GM12878 (cell line): ENCODE results near the gene ZFR. TPM values are rescaled to one million over a fixed set of nuclear protein-coding genes. Genes with fewer than 3 reads are reported as not detected.

Source experiments
- ATAC-seq: fragments of 200-7000 bp; cut with Tn5 transposase; 3 replicates; pipeline ENCODE4 v1.9.1; 2020; ENCODE audit warnings: mild to moderate bottlenecking, moderate library complexity
- BruUV-seq: library from RNA; stranded (reverse); fragments of 400-500 nt; replicated peaks from 2 replicates; lab custom pipeline; 2021; lab: Mats Ljungman, UMichigan
- CTCF ChIA-PET: fragments of 300-600 bp; sonication (Branson Sonifier 250); formaldehyde crosslinking; extraction: SDS; loops from one replicate; lab custom pipeline; 2021; ENCODE audit warnings: inconsistent platforms; lab: Yijun Ruan, JAX
- POLR2A ChIA-PET: fragments of 350-600 bp; formaldehyde crosslinking; extraction: SDS; loops from one replicate; lab custom pipeline; 2021; ENCODE audit warnings: inconsistent platforms; lab: Charles Lee
- RAD21 ChIA-PET: fragments of 300-600 bp; sonication (Branson Sonifier 250); formaldehyde crosslinking; loops from one replicate; lab custom pipeline; 2023; ENCODE audit warnings: antibody characterized with exemption; ENCODE audit not compliant: unreplicated experiment; lab: Charles Lee
- SMC1A ChIA-PET: fragments of 300-600 bp; sonication (Branson Sonifier 250); formaldehyde crosslinking; loops from one replicate; lab custom pipeline; 2023; ENCODE audit not compliant: unreplicated experiment, uncharacterized antibody; lab: Charles Lee
- DNase-seq: peaks from one replicate; pipeline ENCODE4 v3.0.0-alpha.2; 2011; ENCODE audit warnings: low read depth, low spot score
- FAIRE-seq: peaks from 3 replicates; lab custom pipeline; 2011; peaks lifted over from hg19 to GRCh38; lab: Jason Lieb, UNC
- H2AFZ ChIP-seq: 2 replicates; pipeline ENCODE4 v1.6.0; 2011; ENCODE audit warnings: low read depth, low read length, control low read depth; ENCODE audit not compliant: control insufficient read depth
- H3K27ac ChIP-seq: 2 replicates; pipeline ENCODE4 v1.5.1; 2011; ENCODE audit warnings: control low read depth; ENCODE audit not compliant: control insufficient read depth, insufficient read depth
- H3K27me3 ChIP-seq, 2 experiments: replicated peaks in 1 of 2; 2 replicates each; pipeline versions ENCODE4 v1.6.0 to v1.6.1; 2011; ENCODE audit warnings: low read length in 1 of 2; ENCODE audit not compliant: control insufficient read depth in 2 of 2, insufficient read depth in 2 of 2
- H3K36me3 ChIP-seq, 2 experiments: 2 replicates each; pipeline ENCODE4 v1.5.1; 2011; ENCODE audit warnings: low read length in 1 of 2; ENCODE audit not compliant: control insufficient read depth in 2 of 2, insufficient read depth in 2 of 2
- H3K4me1 ChIP-seq: 2 replicates; pipeline ENCODE4 v1.6.1; 2011; ENCODE audit warnings: mild to moderate bottlenecking, low read length, moderate library complexity, mixed read lengths; ENCODE audit not compliant: control insufficient read depth, insufficient read depth
- H3K4me2 ChIP-seq: 2 replicates; pipeline ENCODE4 v1.6.0; 2011; ENCODE audit warnings: control low read depth; ENCODE audit not compliant: control insufficient read depth, insufficient read depth
- H3K4me3 ChIP-seq: fragments of 200-600 bp; sonication (generic); 2 replicates; pipeline ENCODE4 v1.5.1; 2016
- H3K79me2 ChIP-seq: 2 replicates; pipeline ENCODE4 v1.6.0; 2011; ENCODE audit warnings: low read length; ENCODE audit not compliant: control insufficient read depth, insufficient read depth
- H3K9ac ChIP-seq: 2 replicates; pipeline ENCODE4 v1.8.0; 2011; ENCODE audit warnings: low read length, control low read depth, mixed read lengths; ENCODE audit not compliant: control insufficient read depth, insufficient read depth
- H3K9me3 ChIP-seq: replicated peaks from 3 replicates; pipeline ENCODE4 v1.5.1; 2011; ENCODE audit warnings: mild to moderate bottlenecking, low read length; ENCODE audit not compliant: control insufficient read depth, insufficient read depth
- H4K20me1 ChIP-seq: 2 replicates; pipeline ENCODE4 v1.6.0; 2011; ENCODE audit not compliant: control insufficient read depth, insufficient read depth
- CEBPZ ChIP-seq: fragments of 150-350 bp; IDR thresholded peaks from 2 replicates; pipeline ENCODE4 v1.6.1; 2016; ENCODE audit warnings: low read depth, low read length
- HCFC1 ChIP-seq: fragments of 150-350 bp; IDR thresholded peaks from 2 replicates; pipeline ENCODE4 v1.6.1; 2014; ENCODE audit warnings: low read length
- LARP7 ChIP-seq: fragments of 450-650 bp; IDR thresholded peaks from 2 replicates; pipeline ENCODE4 v1.6.1; 2017; ENCODE audit warnings: mild to moderate bottlenecking
- RAD51 ChIP-seq: fragments of 450-650 bp; IDR thresholded peaks from 2 replicates; pipeline ENCODE4 v1.6.1; 2016; ENCODE audit warnings: moderate library complexity, mild to moderate bottlenecking, inconsistent platforms
- SIN3A ChIP-seq: IDR thresholded peaks from 2 replicates; pipeline ENCODE4 v1.6.1; 2012; ENCODE audit warnings: low read depth, low read length, improper control_type of control experiment
- SMARCA5 ChIP-seq: fragments of 450-650 bp; IDR thresholded peaks from 2 replicates; pipeline ENCODE4 v1.6.1; 2017; ENCODE audit warnings: mild to moderate bottlenecking
- SUZ12 ChIP-seq: fragments of 200-600 bp; sonication (generic); IDR thresholded peaks from one replicate; pipeline ENCODE4 v1.6.1; 2018; ENCODE audit warnings: antibody characterized with exemption, mild to moderate bottlenecking; ENCODE audit not compliant: unreplicated experiment
- TCF12 ChIP-seq: IDR thresholded peaks from 2 replicates; pipeline ENCODE4 v1.6.1; 2011; ENCODE audit warnings: low read depth, mild to moderate bottlenecking, low read length
- ZBTB40 ChIP-seq: fragments of 450-650 bp; IDR thresholded peaks from 2 replicates; pipeline ENCODE4 v1.6.1; 2016; ENCODE audit warnings: mild to moderate bottlenecking, moderate library complexity, borderline replicate concordance
- ZNF384 ChIP-seq: IDR thresholded peaks from 2 replicates; pipeline ENCODE4 v1.6.1; 2012; ENCODE audit warnings: low read depth, mild to moderate bottlenecking, low read length, improper control_type of control experiment, borderline replicate concordance
- WGBS: methylation state at CpG from one replicate; pipeline ENCODE4 v1.1.6; 2016; ENCODE audit warnings: low lambda C conversion rate; ENCODE audit not compliant: insufficient replicate concordance, insufficient coverage; ENCODE audit errors: missing lambda C conversion rate; 5-methylcytosine and 5-hydroxymethylcytosine counted together
- in situ Hi-C: fragments of 300-500 bp; cut with MboI; formaldehyde crosslinking; loops from 9 replicates; pipeline ENCODE4 v1.14.3; 2018; ENCODE audit warnings: mixed read lengths
- intact Hi-C: fragments of 100-400 bp; cut with micrococcal nuclease; formaldehyde crosslinking; loops from one replicate; pipeline ENCODE4 v1.14.2; 2022; ENCODE audit not compliant: unreplicated experiment
- polyA plus RNA-seq, 11 experiments: library from polyadenylated mRNA; depleted of rRNA in 4 of 11; unstranded in 6 of 11; stranded (reverse) in 5 of 11; fragments of >200 nt; fragmentation: Nextera tagmentation in 4 of 11; fragmentation: Illumina TruSeq in 1 of 11; extraction: Ambion mirVana in 4 of 11; extraction: Trizol in 1 of 11; gene quantifications; 1 replicate in 1 of 11; 2 replicates in 10 of 11; pipeline versions ENCODE4 v1.2.1 to v1.2.3, GENCODE V29; 2011 to 2016; ENCODE audit warnings: inconsistent platforms in 2 of 11, missing spikeins in 2 of 11, low read depth in 1 of 11
- total RNA-seq, 4 experiments: library from RNA; depleted of rRNA in 3 of 4; stranded (reverse); fragments of >200 nt in 3 of 4; fragmentation: Illumina TruSeq in 1 of 4; extraction: Trizol in 1 of 4; gene quantifications; 2 replicates each; pipeline versions ENCODE4 v1.2.1 to v1.2.3, GENCODE V29; 2013 to 2021
- TF ChIP-seq, protein P1 (sequence below): fragments of 450-650 bp; IDR thresholded peaks from 2 replicates; pipeline ENCODE4 v1.6.1; 2018; ENCODE audit warnings: borderline replicate concordance, mild to moderate bottlenecking; ENCODE audit not compliant: partially characterized antibody

ZFR gene
- total and polyA plus RNA-seq, 10 of the 15 experiments (the other 5 are each of a cell fraction or from before 2014, with no cell fraction given): 33.7 to 90.6 (median 72.9) TPM

- TF ChIP-seq CEBPZ (no peak), RAD51 (no peak), SUZ12 (no peak), LARP7 (no peak), SMARCA5 (no peak), SIN3A (no peak)
Observed at GRCh38 chr5:32445831-32446614, 1.5 kb upstream of the ZFR start (continued).

GRCh38 chr5:32445287-32445758 is 783 bp upstream of the ZFR start:
- Histone ChIP-seq H3K79me2 (peaks cover 42% of the 10 kb centered on the region), H3K9ac (no peak overlapping the region), H3K4me1 (peaks cover 14% of the 10 kb centered on the region), H3K27ac (no peak overlapping the region), H3K4me2 (no peak overlapping the region), H3K4me3 (no peak overlapping the region), H2AFZ (no peak overlapping the region), H4K20me1 (no peaks in the 10 kb centered on the region), H3K27me3 (no peaks in the 10 kb centered on the region; a peak in 1 of 4 replicates), H3K36me3 (no peaks in the 10 kb centered on the region), H3K9me3 (no peaks in the 10 kb centered on the region; the same call in 2 of the 3 replicates)
- SMC1A ChIA-PET: interaction anchor here (1.3 kb wide), 1 partner anchor 137 kb away, joined by 3 read pairs; no protein-coding TSS in a partner anchor
- POLR2A ChIA-PET: interaction anchor here (0.9 to 1.4 kb wide), 2 partner anchors 145 to 147 kb away, joined by 3 to 4 read pairs; no protein-coding TSS in a partner anchor
- FAIRE-seq: no peak
- RAD21 ChIA-PET: no interaction called here
- CTCF ChIA-PET: interaction anchor here (0.6 to 1.4 kb wide), 3 partner anchors 143 to 167 kb away, joined by 3 to 4 read pairs (median 3); no protein-coding TSS in a partner anchor
- 93% methylated on average over 10 of the region's 10 CpGs for WGBS
- no peak for ATAC-seq
- TSS peak; percentile 35 for BruUV-seq
- in situ Hi-C loops: no loop called here
- no peak for DNase-seq
- intact Hi-C loops: no loop called here
- TF ChIP-seq, protein P1, sequence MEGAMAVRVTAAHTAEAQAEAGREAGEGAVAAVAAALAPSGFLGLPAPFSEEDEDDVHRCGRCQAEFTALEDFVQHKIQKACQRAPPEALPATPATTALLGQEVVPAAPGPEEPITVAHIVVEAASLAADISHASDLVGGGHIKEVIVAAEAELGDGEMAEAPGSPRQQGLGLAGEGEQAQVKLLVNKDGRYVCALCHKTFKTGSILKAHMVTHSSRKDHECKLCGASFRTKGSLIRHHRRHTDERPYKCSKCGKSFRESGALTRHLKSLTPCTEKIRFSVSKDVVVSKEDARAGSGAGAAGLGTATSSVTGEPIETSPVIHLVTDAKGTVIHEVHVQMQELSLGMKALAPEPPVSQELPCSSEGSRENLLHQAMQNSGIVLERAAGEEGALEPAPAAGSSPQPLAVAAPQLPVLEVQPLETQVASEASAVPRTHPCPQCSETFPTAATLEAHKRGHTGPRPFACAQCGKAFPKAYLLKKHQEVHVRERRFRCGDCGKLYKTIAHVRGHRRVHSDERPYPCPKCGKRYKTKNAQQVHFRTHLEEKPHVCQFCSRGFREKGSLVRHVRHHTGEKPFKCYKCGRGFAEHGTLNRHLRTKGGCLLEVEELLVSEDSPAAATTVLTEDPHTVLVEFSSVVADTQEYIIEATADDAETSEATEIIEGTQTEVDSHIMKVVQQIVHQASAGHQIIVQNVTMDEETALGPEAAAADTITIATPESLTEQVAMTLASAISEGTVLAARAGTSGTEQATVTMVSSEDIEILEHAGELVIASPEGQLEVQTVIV: no peak
- TF ChIP-seq HCFC1 (no peak), TCF12 (no peak), ZBTB40 (no peak), ZNF384 (no peak)
